Mesenchymal stem cell (in vitro differentiated cells and primary cell): Measurements from ENCODE around the gene PKNOX2.

Source experiments
- DNase-seq: peaks from one replicate; pipeline ENCODE4 v3.0.0-alpha.2; 2013
- H2AFZ ChIP-seq: one replicate; pipeline ENCODE4 v1.6.1; 2013; ENCODE audit warnings: low read depth, mild to moderate bottlenecking, control low read depth, inconsistent platforms, low read length, moderate library complexity
- H2AK5ac ChIP-seq: 2 replicates; pipeline ENCODE4 v1.6.1; 2013; ENCODE audit warnings: low read length, moderate library complexity, mild to moderate bottlenecking, inconsistent platforms; ENCODE audit not compliant: severe bottlenecking
- H2BK120ac ChIP-seq: one replicate; pipeline ENCODE4 v1.6.1; 2013; ENCODE audit warnings: low read depth, mild to moderate bottlenecking, inconsistent platforms, low read length, moderate library complexity
- H2BK12ac ChIP-seq, 2 experiments: one replicate each; pipeline ENCODE4 v1.6.1; 2013; ENCODE audit warnings: inconsistent platforms in 2 of 2, low read length in 2 of 2, mild to moderate bottlenecking in 2 of 2, moderate library complexity in 2 of 2, control low read depth in 1 of 2
- H2BK15ac ChIP-seq: one replicate; pipeline ENCODE4 v1.6.1; 2013; ENCODE audit warnings: mild to moderate bottlenecking, low read depth, inconsistent platforms; ENCODE audit not compliant: poor library complexity, severe bottlenecking
- H2BK5ac ChIP-seq: 2 replicates; pipeline ENCODE4 v1.6.1; 2013; ENCODE audit warnings: low read depth, mild to moderate bottlenecking, low read length, control low read depth, inconsistent platforms; ENCODE audit not compliant: poor library complexity, severe bottlenecking
- H3K14ac ChIP-seq, 2 experiments: one replicate each; pipeline ENCODE4 v1.6.1; 2013; ENCODE audit warnings: inconsistent platforms in 2 of 2, low read length in 2 of 2, control low read depth in 1 of 2, mild to moderate bottlenecking in 1 of 2, moderate library complexity in 1 of 2
- H3K18ac ChIP-seq, 2 experiments: one replicate each; pipeline ENCODE4 v1.6.1; 2013; ENCODE audit warnings: inconsistent platforms in 2 of 2, low read length in 2 of 2, control low read depth in 1 of 2, low read depth in 1 of 2, mild to moderate bottlenecking in 1 of 2
- H3K23ac ChIP-seq, 2 experiments: one replicate each; pipeline ENCODE4 v1.6.1; 2013; ENCODE audit warnings: inconsistent platforms in 2 of 2, low read length in 2 of 2, mild to moderate bottlenecking in 2 of 2, moderate library complexity in 2 of 2, control low read depth in 1 of 2
- H3K27ac ChIP-seq: 2 replicates; pipeline ENCODE4 v1.5.1; 2013; ENCODE audit warnings: mild to moderate bottlenecking, moderate library complexity, low read length, control low read depth, inconsistent platforms; ENCODE audit not compliant: poor library complexity, severe bottlenecking
- H3K27me3 ChIP-seq, 2 experiments: 2 replicates each; pipeline versions ENCODE4 v1.6.1 to v1.7.0; 2013; ENCODE audit warnings: low read length in 2 of 2, mild to moderate bottlenecking in 2 of 2, moderate library complexity in 2 of 2, control low read depth in 1 of 2, inconsistent platforms in 1 of 2; ENCODE audit not compliant: control insufficient read depth in 1 of 2, insufficient read depth in 1 of 2
- H3K36me3 ChIP-seq, 2 experiments: 2 replicates each; pipeline versions ENCODE4 v1.6.1 to v1.7.0; 2013; ENCODE audit warnings: low read length in 2 of 2, control low read depth in 1 of 2, inconsistent platforms in 1 of 2, low read depth in 1 of 2, mild to moderate bottlenecking in 1 of 2; ENCODE audit not compliant: insufficient read depth in 2 of 2, control insufficient read depth in 1 of 2
- H3K4ac ChIP-seq, 2 experiments: one replicate each; pipeline ENCODE4 v1.6.1; 2013; ENCODE audit warnings: inconsistent platforms in 2 of 2, low read length in 2 of 2, mild to moderate bottlenecking in 2 of 2, moderate library complexity in 2 of 2, control low read depth in 1 of 2, low read depth in 1 of 2
- H3K4me1 ChIP-seq: 2 replicates; pipeline ENCODE4 v1.6.1; 2013; ENCODE audit warnings: low read depth, low read length, control low read depth; ENCODE audit not compliant: control insufficient read depth, insufficient read depth
- H3K4me2 ChIP-seq: 2 replicates; pipeline ENCODE4 v1.6.1; 2013; ENCODE audit warnings: low read length, mild to moderate bottlenecking, inconsistent platforms; ENCODE audit not compliant: poor library complexity, severe bottlenecking
- H3K4me3 ChIP-seq, 2 experiments: 2 replicates each; pipeline versions ENCODE4 v1.5.1 to v1.7.0; 2013; ENCODE audit warnings: low read length in 2 of 2, mild to moderate bottlenecking in 2 of 2, control low read depth in 1 of 2, low read depth in 1 of 2; ENCODE audit not compliant: insufficient read depth in 1 of 2
- H3K79me1 ChIP-seq: replicated peaks from 2 replicates; pipeline ENCODE4 v1.6.1; 2013; ENCODE audit warnings: mild to moderate bottlenecking, control low read depth, low read length, inconsistent platforms; ENCODE audit not compliant: poor library complexity, severe bottlenecking
- H3K9ac ChIP-seq: 2 replicates; pipeline ENCODE4 v1.7.0; 2013; ENCODE audit warnings: mild to moderate bottlenecking, low read length, moderate library complexity
- H3K9me3 ChIP-seq: 2 replicates; pipeline ENCODE4 v1.7.0; 2013; ENCODE audit warnings: mild to moderate bottlenecking, low read length; ENCODE audit not compliant: control insufficient read depth
- H4K8ac ChIP-seq: one replicate; pipeline ENCODE4 v1.6.1; 2013; ENCODE audit warnings: inconsistent platforms, mild to moderate bottlenecking, low read length, moderate library complexity
- H4K91ac ChIP-seq: one replicate; pipeline ENCODE4 v1.6.1; 2013; ENCODE audit warnings: mild to moderate bottlenecking, low read length, inconsistent platforms
- WGBS: methylation state at CpG from one replicate; pipeline ENCODE4 v1.1.7; 2013; ENCODE audit warnings: mixed read lengths; 5-methylcytosine and 5-hydroxymethylcytosine counted together

PKNOX2 gene

GRCh38 chr11:125263268-125263790 is 98.8 kb downstream of the PKNOX2 start:
- Histone ChIP-seq H2BK5ac (peak overlapping the region; percentile 99), H3K27me3 (peaks cover 0 to 7% of the 10 kb centered on the region in 2 experiments), H3K9me3 (no peaks in the 10 kb centered on the region), H2AFZ (no peak overlapping the region), H3K4me1 (peaks cover 58% of the 10 kb centered on the region), H3K36me3 (peaks cover 0 to 16% of the 10 kb centered on the region in 2 experiments), H3K18ac (peak overlapping the region; percentile 83 to 93), H3K14ac (peak overlapping the region in 1 of 2 experiments; percentile 0), H3K4ac (peak overlapping the region; percentile 84 to 93), H2BK15ac (peak overlapping the region; percentile 49), H4K91ac (peak overlapping the region; percentile 96), H4K8ac (peak overlapping the region; percentile 97), H3K79me1 (peaks cover 25% of the 10 kb centered on the region), H3K27ac (peak overlapping the region; percentile 100), H2BK12ac (peak overlapping the region; percentile 88 to 99), H3K4me2 (no peak overlapping the region), H3K4me3 (peak overlapping the region in 1 of 2 experiments; percentile 19), H2AK5ac (peak overlapping the region; percentile 98), H3K9ac (peak overlapping the region; percentile 68), H2BK120ac (peak overlapping the region; percentile 97), H3K23ac (no peak overlapping the region)
- WGBS, result 1% methylated on average over 21 of the region's 29 CpGs
- DNase-seq, result peak; percentile 100

- Histone ChIP-seq H2BK120ac (peak overlapping the region; percentile 97), H2AFZ (no peak overlapping the region), H2BK5ac (peak overlapping the region; percentile 99), H3K27me3 (peaks cover 0 to 7% of the 10 kb centered on the region in 2 experiments), H3K79me1 (peaks cover 26% of the 10 kb centered on the region), H2BK15ac (peak overlapping the region; percentile 84), H2BK12ac (peak overlapping the region; percentile 65 to 88), H2AK5ac (peak overlapping the region; percentile 100), H4K8ac (peak overlapping the region; percentile 96), H3K18ac (peak overlapping the region; percentile 83 to 93), H3K36me3 (peaks cover 0 to 15% of the 10 kb centered on the region in 2 experiments), H3K27ac (peak overlapping the region; percentile 100), H3K14ac (no peak overlapping the region), H3K23ac (no peak overlapping the region), H3K4ac (peak overlapping the region; percentile 62 to 93), H3K4me1 (peaks cover 57% of the 10 kb centered on the region), H3K4me2 (no peak overlapping the region), H3K9me3 (no peaks in the 10 kb centered on the region), H4K91ac (peak overlapping the region; percentile 48), H3K4me3 (peak overlapping the region in 1 of 2 experiments; percentile 19), H3K9ac (peak overlapping the region; percentile 68)
- WGBS, result 88% methylated on average over 13 of the region's 14 CpGs
- no peak for DNase-seq
Observed at GRCh38 chr11:125264100-125265022, 99.8 kb downstream of the PKNOX2 start.

GRCh38 chr11:125267548-125267947 is 103.0 kb downstream of the PKNOX2 start:
- no peaks in the 10 kb centered on the region for H3K9me3 ChIP-seq
- H3K23ac ChIP-seq, result no peak overlapping the region
- peak overlapping the region; percentile 86 for H2AK5ac ChIP-seq
- H3K4me3 ChIP-seq, result no peak overlapping the region
- H3K14ac ChIP-seq, result no peak overlapping the region
- DNase-seq, result no peak
- H4K8ac ChIP-seq, result no peak overlapping the region
- no peak overlapping the region for H3K4me2 ChIP-seq
- no peak overlapping the region for H3K27ac ChIP-seq
- H3K4me1 ChIP-seq, result peaks cover 43% of the 10 kb centered on the region
- no peak overlapping the region for H2BK15ac ChIP-seq
- no peak overlapping the region for H4K91ac ChIP-seq
- 94% methylated on average over 6 of the region's 8 CpGs for WGBS
- H2AFZ ChIP-seq, result no peak overlapping the region
- H2BK5ac ChIP-seq, result no peak overlapping the region
- H3K4ac ChIP-seq, result peak overlapping the region in 1 of 2 experiments; percentile 76
- peaks cover 0 to 13% of the 10 kb centered on the region in 2 experiments for H3K36me3 ChIP-seq
- peaks cover 0 to 7% of the 10 kb centered on the region in 2 experiments for H3K27me3 ChIP-seq
- H2BK12ac ChIP-seq, result peak overlapping the region; percentile 61 to 74
- H2BK120ac ChIP-seq, result no peak overlapping the region
- peaks cover 38% of the 10 kb centered on the region for H3K79me1 ChIP-seq
- peak overlapping the region; percentile 34 to 48 for H3K18ac ChIP-seq
- H3K9ac ChIP-seq, result no peak overlapping the region

GRCh38 chr11:125268611-125269010 is 104.1 kb downstream of the PKNOX2 start:
- no peak overlapping the region for H4K91ac ChIP-seq
- no peaks in the 10 kb centered on the region for H3K9me3 ChIP-seq
- H3K9ac ChIP-seq, result no peak overlapping the region
- no peak overlapping the region for H3K18ac ChIP-seq
- H3K27ac ChIP-seq, result no peak overlapping the region
- DNase-seq, result peak; percentile 52
- H4K8ac ChIP-seq, result no peak overlapping the region
- H3K14ac ChIP-seq, result no peak overlapping the region
- peaks cover 0 to 7% of the 10 kb centered on the region in 2 experiments for H3K27me3 ChIP-seq
- H3K4me2 ChIP-seq, result no peak overlapping the region
- no peak overlapping the region for H2BK120ac ChIP-seq
- H3K4me1 ChIP-seq, result peaks cover 44% of the 10 kb centered on the region
- peak overlapping the region; percentile 54 for H2AK5ac ChIP-seq
- no peak overlapping the region for H3K4ac ChIP-seq
- no peak overlapping the region for H2AFZ ChIP-seq
- peaks cover 40% of the 10 kb centered on the region for H3K79me1 ChIP-seq
- H2BK5ac ChIP-seq, result no peak overlapping the region
- H2BK12ac ChIP-seq, result no peak overlapping the region
- H2BK15ac ChIP-seq, result no peak overlapping the region
- WGBS, result 44% methylated on average over 5 of the region's 5 CpGs
- peaks cover 0 to 16% of the 10 kb centered on the region in 2 experiments for H3K36me3 ChIP-seq
- no peak overlapping the region for H3K23ac ChIP-seq
- no peak overlapping the region for H3K4me3 ChIP-seq
